Measurements from ENCODE around the gene ADAMTSL5. TPM values are rescaled to one million over a fixed set of nuclear protein-coding genes. Genes with fewer than 3 reads are reported as not detected.
A peak's percentile ranks its signal among the peaks of the same experiment; 100 is the strongest.

The ADAMTSL5 gene
- total and polyA plus RNA-seq, 2 of the 13 experiments (the other 11 are each of a cell fraction or from before 2014, with no cell fraction given) = 0.60 to 2.7 TPM

GRCh38 chr19:1520203-1520780 lies 7.5 kb upstream of the ADAMTSL5 start (continued):
- TF ChIP-seq ZNF598 (CRISPR knock-in tag; IDR thresholded peaks at IDR 0.05; ENCODE audit: borderline replicate concordance) (no peak), ZNF839 (CRISPR knock-in tag; IDR thresholded peaks at IDR 0.05; ENCODE audit: borderline replicate concordance) (no peak), MIXL1 (CRISPR knock-in tag; IDR thresholded peaks at IDR 0.05) (no peak), HHEX (CRISPR knock-in tag; IDR thresholded peaks at IDR 0.05) (no peak), ZNF770 (CRISPR knock-in tag; IDR thresholded peaks at IDR 0.05) (peak; percentile 78), HNRNPLL (IDR thresholded peaks at IDR 0.05; ENCODE audit: low read depth, low read length, poor library complexity, severe bottlenecking) (peak; percentile 72), ZNF879 (CRISPR knock-in tag; IDR thresholded peaks at IDR 0.05) (no peak), ZNF816 (CRISPR knock-in tag; IDR thresholded peaks at IDR 0.05; ENCODE audit: borderline replicate concordance) (no peak), ZNF572 (CRISPR knock-in tag; IDR thresholded peaks at IDR 0.05) (no peak), MAFK (conservative IDR thresholded peaks at IDR 0.05 in 1 of 2, IDR thresholded peaks at IDR 0.05 in 1 of 2; ENCODE audit: low read length in 2 of 2) (peak; percentile 81 to 86), CREB1 (IDR thresholded peaks at IDR 0.05) (no peak), CREB1 (CRISPR knock-in tag; IDR thresholded peaks at IDR 0.05) (no peak), ZNF704 (CRISPR knock-in tag; IDR thresholded peaks at IDR 0.05; ENCODE audit: borderline replicate concordance) (no peak)
- TF ChIP-seq, protein P1, sequence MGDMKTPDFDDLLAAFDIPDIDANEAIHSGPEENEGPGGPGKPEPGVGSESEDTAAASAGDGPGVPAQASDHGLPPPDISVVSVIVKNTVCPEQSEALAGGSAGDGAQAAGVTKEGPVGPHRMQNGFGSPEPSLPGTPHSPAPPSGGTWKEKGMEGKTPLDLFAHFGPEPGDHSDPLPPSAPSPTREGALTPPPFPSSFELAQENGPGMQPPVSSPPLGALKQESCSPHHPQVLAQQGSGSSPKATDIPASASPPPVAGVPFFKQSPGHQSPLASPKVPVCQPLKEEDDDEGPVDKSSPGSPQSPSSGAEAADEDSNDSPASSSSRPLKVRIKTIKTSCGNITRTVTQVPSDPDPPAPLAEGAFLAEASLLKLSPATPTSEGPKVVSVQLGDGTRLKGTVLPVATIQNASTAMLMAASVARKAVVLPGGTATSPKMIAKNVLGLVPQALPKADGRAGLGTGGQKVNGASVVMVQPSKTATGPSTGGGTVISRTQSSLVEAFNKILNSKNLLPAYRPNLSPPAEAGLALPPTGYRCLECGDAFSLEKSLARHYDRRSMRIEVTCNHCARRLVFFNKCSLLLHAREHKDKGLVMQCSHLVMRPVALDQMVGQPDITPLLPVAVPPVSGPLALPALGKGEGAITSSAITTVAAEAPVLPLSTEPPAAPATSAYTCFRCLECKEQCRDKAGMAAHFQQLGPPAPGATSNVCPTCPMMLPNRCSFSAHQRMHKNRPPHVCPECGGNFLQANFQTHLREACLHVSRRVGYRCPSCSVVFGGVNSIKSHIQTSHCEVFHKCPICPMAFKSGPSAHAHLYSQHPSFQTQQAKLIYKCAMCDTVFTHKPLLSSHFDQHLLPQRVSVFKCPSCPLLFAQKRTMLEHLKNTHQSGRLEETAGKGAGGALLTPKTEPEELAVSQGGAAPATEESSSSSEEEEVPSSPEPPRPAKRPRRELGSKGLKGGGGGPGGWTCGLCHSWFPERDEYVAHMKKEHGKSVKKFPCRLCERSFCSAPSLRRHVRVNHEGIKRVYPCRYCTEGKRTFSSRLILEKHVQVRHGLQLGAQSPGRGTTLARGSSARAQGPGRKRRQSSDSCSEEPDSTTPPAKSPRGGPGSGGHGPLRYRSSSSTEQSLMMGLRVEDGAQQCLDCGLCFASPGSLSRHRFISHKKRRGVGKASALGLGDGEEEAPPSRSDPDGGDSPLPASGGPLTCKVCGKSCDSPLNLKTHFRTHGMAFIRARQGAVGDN (CRISPR knock-in tag; IDR thresholded peaks at IDR 0.05) = peak; percentile 43

All from HepG2 (cell line).